Astrocyte of the cerebellum (primary cell): ENCODE measurements around the gene FASTKD3.

Source experiments
- DNase-seq: peaks from one replicate; pipeline ENCODE4 v3.0.0-alpha.2; 2011; ENCODE audit warnings: low read depth
- H3K4me3 ChIP-seq: 2 replicates; pipeline ENCODE4 v1.5.1; 2011; ENCODE audit warnings: mild to moderate bottlenecking, low read depth, low read length, moderate library complexity
- in situ Hi-C: cut with HindIII; loops from 2 replicates; pipeline ENCODE4 v1.10.0; 2017; ENCODE audit warnings: low sequenced_read_pairs
- TF ChIP-seq, protein P1 (sequence below): IDR thresholded peaks from 2 replicates; pipeline ENCODE4 v1.5.1; 2012; ENCODE audit warnings: low read length, low read depth, moderate library complexity, mild to moderate bottlenecking; ENCODE audit errors: missing control alignments

Gene FASTKD3

DNA sequence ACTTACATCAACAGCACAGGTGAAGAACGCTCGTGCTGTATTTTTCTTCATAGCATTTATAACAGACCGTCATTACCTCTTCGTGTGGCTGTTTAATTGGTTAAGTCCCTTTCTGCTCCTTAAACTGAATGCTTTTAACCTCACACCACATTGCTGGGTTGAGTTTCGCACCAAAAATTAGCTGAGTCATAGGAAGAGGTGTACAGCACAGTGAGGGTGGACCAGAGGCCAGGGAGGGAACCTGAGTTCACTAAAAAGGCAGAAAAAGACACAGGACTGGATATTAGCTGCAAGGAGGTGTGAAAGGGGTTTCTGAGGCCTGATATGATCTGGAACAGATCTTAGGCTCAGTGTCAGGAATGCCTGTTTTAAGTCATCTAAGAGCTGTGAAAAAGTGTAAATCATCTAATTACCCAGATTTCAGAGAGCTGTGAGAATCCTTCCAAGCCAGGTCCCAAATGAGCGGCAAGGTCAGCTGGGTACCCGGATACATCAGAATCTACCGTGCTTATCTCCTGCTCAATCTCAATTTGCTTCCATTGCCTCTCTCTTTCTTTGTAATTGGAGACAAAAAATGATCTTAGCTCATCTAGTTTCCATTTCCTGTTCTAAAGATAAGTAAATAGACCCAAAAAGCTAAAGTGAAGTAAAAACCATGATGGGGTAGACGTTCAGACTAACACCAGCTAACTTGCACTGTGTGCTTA is 10.8 kb downstream of the FASTKD3 start:
- in situ Hi-C loops = no loop called here
- TF ChIP-seq, protein P1, sequence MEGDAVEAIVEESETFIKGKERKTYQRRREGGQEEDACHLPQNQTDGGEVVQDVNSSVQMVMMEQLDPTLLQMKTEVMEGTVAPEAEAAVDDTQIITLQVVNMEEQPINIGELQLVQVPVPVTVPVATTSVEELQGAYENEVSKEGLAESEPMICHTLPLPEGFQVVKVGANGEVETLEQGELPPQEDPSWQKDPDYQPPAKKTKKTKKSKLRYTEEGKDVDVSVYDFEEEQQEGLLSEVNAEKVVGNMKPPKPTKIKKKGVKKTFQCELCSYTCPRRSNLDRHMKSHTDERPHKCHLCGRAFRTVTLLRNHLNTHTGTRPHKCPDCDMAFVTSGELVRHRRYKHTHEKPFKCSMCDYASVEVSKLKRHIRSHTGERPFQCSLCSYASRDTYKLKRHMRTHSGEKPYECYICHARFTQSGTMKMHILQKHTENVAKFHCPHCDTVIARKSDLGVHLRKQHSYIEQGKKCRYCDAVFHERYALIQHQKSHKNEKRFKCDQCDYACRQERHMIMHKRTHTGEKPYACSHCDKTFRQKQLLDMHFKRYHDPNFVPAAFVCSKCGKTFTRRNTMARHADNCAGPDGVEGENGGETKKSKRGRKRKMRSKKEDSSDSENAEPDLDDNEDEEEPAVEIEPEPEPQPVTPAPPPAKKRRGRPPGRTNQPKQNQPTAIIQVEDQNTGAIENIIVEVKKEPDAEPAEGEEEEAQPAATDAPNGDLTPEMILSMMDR = no peak
- H3K4me3 ChIP-seq = no peak overlapping the region
- no peak for DNase-seq

DNA sequence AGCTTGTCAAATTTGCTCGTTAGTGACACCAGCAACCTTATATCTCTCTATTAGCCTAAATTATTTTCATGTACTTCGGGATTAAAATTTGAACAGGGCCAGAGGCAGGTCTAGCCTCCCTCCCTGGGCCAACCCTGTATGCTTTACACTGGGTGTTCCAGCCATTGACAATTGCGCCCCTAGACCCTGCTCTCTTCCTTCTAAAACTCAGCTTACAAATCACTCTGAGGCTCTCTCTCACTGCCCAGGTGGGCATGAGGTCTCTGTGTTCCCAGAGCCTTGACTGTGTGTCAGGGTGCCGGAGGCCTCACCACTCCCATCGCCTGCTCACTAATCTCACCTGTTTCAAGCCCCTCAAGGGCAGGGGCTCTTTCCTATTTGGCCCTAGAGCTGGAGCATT is 11.5 kb downstream of the FASTKD3 start:
- in situ Hi-C loops = no loop called here

DNA sequence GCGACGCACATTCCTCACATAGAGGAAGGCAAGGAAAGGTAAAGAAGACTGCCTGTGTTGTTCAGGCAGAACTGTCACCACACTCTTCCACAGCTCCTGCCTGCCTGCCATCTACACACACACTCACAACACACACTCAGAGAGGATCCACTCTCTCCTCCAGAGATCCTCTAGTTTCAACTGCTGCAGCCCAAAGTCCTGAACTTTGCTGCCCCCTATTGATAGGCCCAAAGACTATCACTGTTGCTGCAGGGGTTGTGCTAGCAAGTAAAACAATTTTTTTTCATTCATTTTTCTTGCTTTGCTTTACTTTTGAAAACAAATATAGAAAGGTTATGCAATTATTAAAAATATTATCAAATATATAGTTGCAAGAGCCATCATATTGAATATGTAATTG is 12.0 kb downstream of the FASTKD3 start:
- TF ChIP-seq, protein P1 = peak; percentile 70
- DNase-seq = no peak
- in situ Hi-C loops = no loop called here
- H3K4me3 ChIP-seq = no peak overlapping the region

More for the DNA sequence above, 11.5 kb downstream of the FASTKD3 start:
- no peak overlapping the region for H3K4me3 ChIP-seq
- DNase-seq = no peak
- TF ChIP-seq, protein P1 = no peak

DNA sequence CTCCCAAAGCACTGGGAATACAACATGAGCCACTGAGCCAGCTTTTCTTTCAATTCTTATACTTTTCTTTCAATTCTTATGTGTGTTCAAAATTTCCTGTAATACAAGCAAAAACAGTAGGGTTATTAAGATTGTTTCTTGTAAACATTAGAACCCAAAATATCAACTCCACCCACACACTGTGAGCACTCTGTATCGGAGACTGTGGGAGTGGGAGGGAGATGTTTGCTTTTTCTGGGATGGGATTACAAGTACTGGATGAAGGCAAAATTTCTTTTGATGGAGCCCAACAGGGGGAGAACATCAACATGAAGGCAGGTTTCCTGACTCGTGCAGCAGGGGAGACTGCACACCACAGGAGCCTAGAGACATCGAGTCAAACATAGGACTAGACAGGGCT is 13.2 kb downstream of the FASTKD3 start:
- H3K4me3 ChIP-seq = no peak overlapping the region
- DNase-seq = no peak
- in situ Hi-C loops = no loop called here
- TF ChIP-seq, protein P1 = no peak

DNA sequence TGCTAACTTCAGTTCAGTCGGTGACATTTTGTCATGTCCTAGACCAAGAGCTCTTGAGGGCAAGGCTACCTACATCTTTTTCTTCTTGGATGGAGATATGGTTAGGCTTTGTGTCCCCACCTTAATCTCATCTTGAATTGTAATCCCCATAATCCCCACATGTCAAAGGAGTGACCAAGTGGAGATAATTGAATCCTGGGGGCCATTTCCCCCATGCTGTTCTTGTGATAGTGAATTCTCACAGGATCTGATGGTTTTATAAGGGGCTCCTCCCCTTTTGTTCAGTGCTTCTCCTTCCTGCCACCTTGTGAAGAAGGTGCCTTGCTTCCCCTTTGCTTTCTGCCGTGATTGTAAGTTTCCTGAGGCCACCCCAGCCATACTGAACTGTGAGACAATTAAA is 15.8 kb downstream of the FASTKD3 start:
- TF ChIP-seq, protein P1 = no peak
- H3K4me3 ChIP-seq = no peak overlapping the region
- in situ Hi-C loops = no loop called here
- no peak for DNase-seq

DNA sequence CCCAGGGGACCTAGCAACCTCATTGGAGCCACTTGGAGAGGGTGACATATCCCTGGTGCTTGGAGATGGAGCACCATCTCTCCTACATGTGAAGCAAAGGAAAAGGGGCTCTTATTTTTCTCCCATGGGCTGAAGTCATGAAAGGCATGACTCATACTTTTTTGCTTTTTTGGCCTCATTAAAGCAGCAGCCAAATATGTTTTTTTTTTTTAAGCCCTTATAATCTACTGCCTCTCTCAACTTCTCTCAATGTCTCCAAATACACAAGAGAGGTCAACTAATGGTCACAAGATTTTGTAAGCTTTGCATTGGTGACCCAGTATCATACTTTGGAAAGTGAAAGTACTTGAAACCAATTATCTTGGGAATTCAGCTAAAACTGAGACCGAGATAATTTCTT is 16.3 kb downstream of the FASTKD3 start:
- TF ChIP-seq, protein P1 = no peak
- no peak overlapping the region for H3K4me3 ChIP-seq
- DNase-seq = no peak
- in situ Hi-C loops = no loop called here
